ENCODE results near the gene MYO5B.

GRCh38 chr18:50073319-50073718 lies 121.6 kb downstream of the MYO5B start:
- TF ChIP-seq POLR2A (IDR thresholded peaks at IDR 0.05) (no peak), CTCF (IDR thresholded peaks at IDR 0.05 in 4 of 5, conservative IDR thresholded peaks at IDR 0.05 in 1 of 5) (no peak)
